GM21526 (cell line): Measurements from ENCODE around the gene CDKN2B-AS1.

Experiments
- ATAC-seq: cut with Tn5 transposase; IDR thresholded peaks from one replicate; pipeline ENCODE4 v1.9.1; 2021; ENCODE audit warnings: moderate library complexity; ENCODE audit not compliant: unreplicated experiment, low FRiP score

The CDKN2B-AS1 gene

DNA sequence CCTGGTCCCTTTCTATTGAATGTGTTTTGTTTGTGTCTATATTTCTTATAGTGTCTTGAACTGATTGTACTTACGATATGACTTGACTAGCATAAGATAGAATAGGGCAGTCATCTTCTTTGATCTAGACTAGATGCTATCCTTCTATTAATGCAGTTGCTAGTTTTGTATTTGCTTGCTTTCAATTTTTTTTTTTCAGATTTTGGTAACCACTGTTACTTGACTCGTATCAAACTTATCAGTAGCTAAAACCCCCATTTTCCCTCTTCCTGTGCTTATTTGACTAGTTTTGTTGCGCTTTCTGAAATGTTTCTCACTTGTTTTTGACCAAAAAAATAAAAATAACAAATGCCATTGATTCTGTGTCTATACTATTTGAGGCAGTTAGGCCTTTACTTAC, 83.5 kb downstream of the CDKN2B-AS1 start:
- ATAC-seq = no peak

GRCh38 chr9:22079873-22080341, 85.3 kb downstream of the CDKN2B-AS1 start:
- peak; percentile 80 for ATAC-seq

GRCh38 chr9:22084336-22085035, 89.9 kb downstream of the CDKN2B-AS1 start:
- ATAC-seq = no peak

DNA sequence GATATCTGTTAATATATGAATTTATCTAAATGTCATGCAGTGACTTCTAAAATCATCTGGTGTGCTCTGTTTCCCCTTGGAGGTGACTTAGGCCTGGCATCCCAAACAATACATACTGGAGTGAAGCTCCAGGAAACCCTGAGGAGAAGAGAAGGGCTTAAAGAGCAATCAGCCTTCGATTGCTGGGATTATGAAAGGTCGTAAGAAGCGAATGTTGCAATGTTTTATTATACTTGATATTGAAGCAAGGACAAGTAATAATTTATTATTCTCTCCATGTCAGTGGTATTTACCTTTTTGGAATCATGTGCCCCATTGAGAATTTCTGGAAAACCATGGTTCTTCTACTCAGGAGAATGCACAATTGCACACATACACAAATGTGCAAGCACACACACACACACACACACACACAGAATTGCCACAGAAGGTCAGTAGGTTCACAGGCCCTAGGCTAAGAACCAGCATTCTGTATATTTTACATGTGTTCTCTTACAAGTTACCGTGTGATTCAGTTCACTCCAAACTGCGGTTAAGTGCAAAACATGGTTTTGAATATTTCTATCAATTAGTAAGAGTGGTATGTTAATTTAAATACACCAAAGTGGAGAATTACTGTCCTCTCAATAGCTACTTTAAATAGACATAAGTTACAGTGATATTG, 93.6 kb downstream of the CDKN2B-AS1 start:
- ATAC-seq = no peak

- ATAC-seq = no peak
Measured at GRCh38 chr9:22088717-22089061, 94.1 kb downstream of the CDKN2B-AS1 start.

DNA sequence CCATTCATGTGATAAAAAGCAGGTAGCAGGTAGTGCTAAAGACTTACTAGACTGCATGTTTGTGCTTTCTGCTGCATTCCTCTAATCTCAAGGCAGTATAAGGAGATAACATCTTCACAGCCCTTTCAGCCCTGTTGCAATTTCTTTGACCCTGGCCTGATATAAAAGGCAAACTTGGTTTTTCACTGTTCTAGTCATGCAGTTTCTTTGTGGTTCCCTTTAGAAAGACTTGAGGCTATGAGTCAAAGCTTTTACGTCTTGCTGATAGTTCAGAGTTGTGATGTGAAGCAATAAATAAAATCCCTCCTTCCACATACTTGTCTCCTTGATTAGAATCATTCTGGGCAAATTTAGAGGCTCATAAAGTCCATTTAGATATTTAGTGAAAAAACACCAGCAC, 103.1 kb downstream of the CDKN2B-AS1 start:
- ATAC-seq = no peak

DNA sequence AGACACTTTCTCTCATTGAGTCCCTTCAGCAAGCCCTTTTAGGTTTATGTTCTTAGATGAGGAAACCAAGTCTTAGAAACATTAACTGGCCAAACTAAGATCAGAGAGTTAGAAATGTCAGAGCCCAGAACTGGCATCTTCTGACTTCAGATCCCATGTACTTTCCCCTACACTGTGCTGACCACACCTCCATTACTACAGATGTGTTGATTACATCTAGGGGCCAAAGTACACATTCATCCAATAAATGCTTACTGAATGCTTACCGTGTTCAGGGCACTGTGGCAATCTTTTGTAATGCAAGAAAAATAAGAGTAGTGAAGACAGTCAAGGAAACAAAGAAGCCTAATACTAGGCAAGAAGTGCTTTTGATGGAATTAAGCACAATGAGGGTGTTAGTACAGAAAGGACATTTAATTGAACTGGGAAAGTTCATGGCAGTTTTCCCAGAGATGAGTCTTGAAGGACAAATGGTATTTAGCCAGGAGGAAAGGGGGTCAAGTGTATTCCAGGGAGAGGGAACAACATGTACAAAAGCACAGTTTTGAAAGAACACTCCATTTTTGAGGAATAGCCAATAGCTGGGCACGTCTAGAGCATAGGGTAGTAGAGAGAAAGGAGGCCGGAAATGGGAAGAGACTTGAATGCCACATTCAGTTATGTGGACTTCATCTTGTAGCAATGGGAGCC, 104.2 kb downstream of the CDKN2B-AS1 start:
- ATAC-seq = no peak

- ATAC-seq = no peak
Measured at GRCh38 chr9:22100626-22101025, 106.0 kb downstream of the CDKN2B-AS1 start.

DNA sequence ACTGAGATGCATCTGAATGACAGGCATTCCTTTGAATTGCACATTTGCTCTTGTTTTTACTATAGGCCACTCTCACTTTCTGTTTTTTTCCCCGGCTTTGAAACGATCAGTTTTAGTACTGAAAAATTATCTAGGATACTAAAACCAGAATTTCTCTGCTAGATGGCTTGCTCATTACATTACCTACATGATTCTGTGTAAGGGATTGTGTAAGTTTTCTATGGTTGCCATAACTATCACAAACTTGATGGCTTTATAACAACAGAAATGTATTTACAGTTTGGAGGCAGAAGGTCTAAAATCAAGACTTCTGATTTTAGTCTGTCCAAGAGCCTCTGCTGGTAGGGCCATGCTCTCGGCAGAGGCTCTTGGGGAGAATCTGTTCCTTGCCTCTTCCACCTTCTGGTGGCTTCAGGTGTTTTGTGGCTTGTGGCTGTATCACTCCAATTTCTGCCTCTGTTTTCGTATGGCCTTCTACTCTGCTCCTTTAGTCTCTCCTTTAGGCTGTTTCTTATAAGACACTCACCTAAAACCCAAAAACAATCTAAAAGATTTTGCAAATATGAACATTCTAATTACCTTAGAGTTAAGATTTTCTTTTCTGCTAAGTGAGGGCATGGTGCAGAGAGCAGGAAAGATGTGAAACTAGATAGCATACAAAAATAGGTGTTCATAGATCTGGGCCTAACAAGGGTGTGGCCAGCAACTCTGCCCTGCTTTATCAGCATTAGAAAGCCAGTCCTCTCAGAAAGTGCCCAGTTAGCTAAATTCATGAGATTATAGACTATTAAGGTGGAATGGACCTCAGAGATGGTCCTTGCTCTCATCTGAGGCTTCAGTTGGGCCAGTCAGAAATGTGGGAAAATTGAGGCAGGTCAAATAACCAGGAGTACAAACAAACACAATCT, 107.8 kb downstream of the CDKN2B-AS1 start:
- ATAC-seq = no peak

DNA sequence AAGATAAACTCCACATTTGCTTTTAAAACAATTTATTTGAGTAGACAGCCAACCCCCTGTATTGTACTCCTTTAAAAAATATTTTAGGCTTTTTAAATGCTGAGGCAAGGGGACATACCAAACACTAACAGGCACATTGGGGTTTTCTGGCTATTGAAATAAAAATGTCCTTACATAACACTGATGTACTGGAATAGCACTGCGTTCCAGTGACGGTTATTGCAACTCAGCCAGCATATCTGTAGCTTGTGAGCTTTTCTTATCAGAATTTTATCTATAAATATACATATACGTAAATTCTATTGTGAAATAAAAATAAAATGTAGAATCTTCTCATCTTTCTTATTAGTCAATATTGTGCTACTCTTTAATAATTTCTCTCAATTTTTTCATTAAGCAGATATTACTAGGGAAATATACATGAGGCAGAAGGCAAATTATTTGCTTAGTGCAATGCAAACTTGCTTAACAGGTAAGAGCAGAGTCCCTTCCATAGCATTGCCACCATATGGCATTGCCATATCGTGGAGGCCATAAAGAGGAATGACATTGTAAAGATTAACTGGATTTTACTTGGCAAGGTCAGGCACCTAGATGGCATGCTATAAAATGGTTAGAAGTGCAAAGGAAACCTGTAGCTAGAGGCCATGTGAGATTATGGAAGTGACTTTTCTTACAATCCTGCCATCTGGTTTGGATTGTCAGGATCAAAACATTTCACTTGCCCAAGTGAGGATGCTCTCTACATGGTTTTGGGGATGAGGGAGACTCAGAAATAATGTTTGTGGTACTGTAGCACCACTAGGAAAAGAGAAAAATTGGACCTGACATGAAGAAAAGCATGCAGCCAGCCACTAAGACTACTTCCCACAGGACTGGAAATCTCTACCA, 109.3 kb downstream of the CDKN2B-AS1 start:
- ATAC-seq = no peak

DNA sequence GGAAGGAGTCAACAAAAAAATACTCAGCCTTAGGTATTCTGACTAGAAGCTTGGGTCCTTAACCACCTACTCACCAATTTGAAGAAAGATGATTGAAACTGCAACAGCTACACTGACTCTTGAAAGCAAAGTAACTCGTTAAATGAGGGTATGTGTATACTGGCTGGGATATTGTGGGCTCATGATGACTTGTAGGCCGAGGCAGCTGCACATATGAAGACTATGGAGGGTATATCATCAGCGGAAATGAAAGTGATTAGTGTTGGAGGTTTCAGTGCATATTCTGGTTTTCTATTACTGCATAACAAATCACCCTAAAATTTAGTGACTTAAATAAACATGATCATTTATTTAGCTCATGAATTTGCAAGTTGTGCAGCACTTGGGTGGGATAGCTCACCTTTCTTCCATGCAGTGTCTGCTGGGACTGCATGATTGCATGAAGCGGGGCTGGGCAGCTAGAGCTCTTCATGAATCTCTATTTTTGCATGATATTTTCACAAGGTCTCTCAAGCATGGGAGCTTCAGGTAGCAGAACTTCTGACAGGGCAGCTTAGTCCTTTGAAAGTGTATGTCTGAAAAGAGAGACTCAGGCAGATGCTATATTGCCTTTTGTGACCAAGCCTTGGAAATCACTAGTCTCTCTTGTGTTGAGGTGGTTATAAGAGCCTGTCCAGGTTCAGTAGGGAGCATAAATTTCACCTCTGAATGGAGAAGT, 110.6 kb downstream of the CDKN2B-AS1 start:
- ATAC-seq = peak; percentile 98

GRCh38 chr9:22107202-22108045, 112.8 kb downstream of the CDKN2B-AS1 start:
- no peak for ATAC-seq

DNA sequence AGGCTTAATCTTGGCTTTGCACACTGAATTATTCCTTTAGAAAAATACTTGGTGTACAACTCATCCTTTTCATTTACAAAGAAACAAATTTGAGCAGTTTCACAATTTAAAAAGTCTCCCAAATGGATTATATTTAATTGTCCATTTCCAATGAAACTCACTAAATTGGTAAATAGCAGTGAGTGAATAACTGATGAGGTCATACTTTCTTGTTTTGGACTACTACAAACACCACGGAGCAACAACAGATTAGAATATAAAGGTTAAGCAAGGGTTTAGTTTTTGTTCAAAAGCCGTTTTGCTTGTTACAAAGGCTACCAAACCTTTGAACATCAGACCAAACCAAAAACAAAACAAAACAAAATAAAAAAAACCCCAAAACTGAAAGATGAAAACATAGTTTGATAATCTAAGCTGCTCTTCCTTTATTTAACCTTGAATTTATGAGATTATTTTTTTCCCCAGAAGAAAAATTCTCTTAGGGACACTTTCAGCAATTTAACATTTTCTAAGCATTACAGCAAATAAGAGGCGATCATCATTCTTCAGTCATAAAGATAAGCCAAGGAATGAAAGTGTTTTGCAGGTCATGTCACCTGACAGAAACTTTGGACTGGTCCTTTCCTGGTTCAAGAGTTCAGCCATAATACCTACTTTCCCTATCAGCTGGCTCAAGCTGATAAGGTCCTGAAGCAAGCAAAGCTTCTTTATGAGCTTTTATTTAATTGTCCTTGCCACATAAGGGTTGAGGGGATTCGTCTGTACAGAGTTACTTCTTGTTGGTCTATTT, 114.2 kb downstream of the CDKN2B-AS1 start:
- no peak for ATAC-seq

DNA sequence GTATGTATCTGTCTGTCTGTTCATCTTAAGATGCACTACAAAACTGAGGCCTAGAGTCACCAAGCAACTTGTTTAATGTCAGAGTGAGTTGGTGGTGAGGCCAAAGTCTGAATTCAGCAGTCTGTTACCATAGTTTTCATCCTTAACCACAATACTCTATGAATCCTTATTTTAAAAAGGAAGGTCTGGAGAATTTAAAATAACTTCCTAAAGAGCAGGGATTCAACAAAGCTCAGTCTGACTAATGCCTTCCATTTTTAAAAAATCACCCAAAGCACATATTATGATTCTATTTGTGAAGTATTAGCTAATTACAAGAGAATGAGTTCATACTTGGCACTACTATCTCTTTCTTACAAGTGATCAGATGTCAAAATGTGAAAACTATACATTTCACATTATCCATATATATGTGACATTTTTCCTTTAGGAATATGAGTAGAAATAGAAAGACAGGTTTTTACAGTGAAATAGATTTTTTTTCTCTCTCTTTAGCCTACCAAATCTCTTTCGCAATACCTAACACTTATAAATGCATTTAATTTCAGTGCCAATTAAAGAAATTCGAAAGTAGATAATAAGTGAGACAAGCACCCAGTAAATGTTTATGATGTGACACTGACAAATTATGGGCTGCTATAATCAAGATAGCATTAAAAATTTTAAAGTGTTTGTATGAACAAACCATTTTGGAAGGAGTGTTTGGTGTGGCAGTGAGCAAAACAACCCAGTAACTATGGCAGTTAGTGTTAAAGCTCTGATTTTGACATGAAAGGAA, 116.8 kb downstream of the CDKN2B-AS1 start:
- ATAC-seq = no peak

GRCh38 chr9:22111954-22112247, 117.3 kb downstream of the CDKN2B-AS1 start:
- no peak for ATAC-seq

- no peak for ATAC-seq
Measured at GRCh38 chr9:22112870-22113821, 118.6 kb downstream of the CDKN2B-AS1 start.
